NOMO-1 (cell line): Measurements from ENCODE around the gene MRPS18B.
A peak's percentile ranks its signal among the peaks of the same experiment; 100 is the strongest.

Experiments used
- DNase-seq, 2 experiments: peaks; one replicate each; lab custom pipeline; 2025; ENCODE audit not compliant: unreplicated experiment in 2 of 2; lab: John Stamatoyannopoulos, UW

Gene MRPS18B

GRCh38 chr6:30601815-30602641, 15.6 kb upstream of the MRPS18B start:
- no peak for DNase-seq

GRCh38 chr6:30603961-30604360, 13.7 kb upstream of the MRPS18B start:
- no peak for DNase-seq

GRCh38 chr6:30610065-30610464, 7.6 kb upstream of the MRPS18B start:
- no peak for DNase-seq

GRCh38 chr6:30611150-30611855, 6.3 kb upstream of the MRPS18B start:
- DNase-seq = no peak

- no peak for DNase-seq
Measured at GRCh38 chr6:30611856-30612194, 5.8 kb upstream of the MRPS18B start.

GRCh38 chr6:30612213-30612612, 5.4 kb upstream of the MRPS18B start:
- no peak for DNase-seq

- no peak for DNase-seq
Measured at GRCh38 chr6:30612687-30613248, 4.9 kb upstream of the MRPS18B start.

GRCh38 chr6:30613251-30614043, 4.2 kb upstream of the MRPS18B start:
- peak in 1 of 2 experiments; percentile 12 for DNase-seq

- no peak for DNase-seq
Measured at GRCh38 chr6:30614044-30614842, 3.4 kb upstream of the MRPS18B start.

- peak; percentile 92 to 98 for DNase-seq
Measured at GRCh38 chr6:30614843-30615218, 2.8 kb upstream of the MRPS18B start.

- DNase-seq = peak; percentile 46 to 70
Measured at GRCh38 chr6:30615219-30615957, 2.3 kb upstream of the MRPS18B start.

GRCh38 chr6:30615958-30616810, 1.5 kb upstream of the MRPS18B start:
- DNase-seq = peak in 1 of 2 experiments; percentile 44

- peak; percentile 97 to 99 for DNase-seq
Measured at GRCh38 chr6:30616811-30617564, 652 bp upstream of the MRPS18B start, which contains the start of gene PPP1R10. PPP1R10 (minus strand) TSS chr6:30617243; CDS start chr6:30609944, 7,299 bp downstream.

- no peak for DNase-seq
Measured at GRCh38 chr6:30618270-30618797, 694 bp downstream of the MRPS18B start.

GRCh38 chr6:30619561-30619960, 1.9 kb downstream of the MRPS18B start:
- DNase-seq = no peak

GRCh38 chr6:30625511-30625910, 7.9 kb downstream of the MRPS18B start:
- no peak for DNase-seq

- peak; percentile 74 to 84 for DNase-seq
Measured at GRCh38 chr6:30626484-30627366, 9.1 kb downstream of the MRPS18B start, which contains the start of gene ATAT1. ATAT1 (plus strand) TSS chr6:30626874.
